Activated T-helper 1 cell treated with anti-CD3 and anti-CD28 coated beads, Interleukin-12 subunit alpha, Interleukin-12 subunit beta, Interleukin-2, Interleukin-4 antibody, amounts not matched to agents 30 ng/mL and 10 ng/mL and 1 ng/mL, durations not matched to agents 14 hours and 24 hours and 36 hours (primary cell): ENCODE results near the gene SLC22A13. TPM values are rescaled to one million over a fixed set of nuclear protein-coding genes. Genes with fewer than 3 reads are reported as not detected.

Experiments
- total RNA-seq: library from RNA; stranded (reverse); gene quantifications from 2 replicates; pipeline ENCODE4 v1.2.3, GENCODE V29; 2022

Gene SLC22A13
- total RNA-seq, 1 donor from 2014 or later: 0.65 TPM

Other genes starting within 250 kb of the SLC22A13 start
- gene PLCD1, start 236.2 kb upstream of the SLC22A13 start, total RNA-seq: 3.9 and 4.3 TPM in 2 replicates
- gene DLEC1, start 226.6 kb upstream of the SLC22A13 start, total RNA-seq: 0.10 and 0.12 TPM in 2 replicates
- 69.3 and 73.4 TPM in 2 replicates for gene ACAA1, start 128.7 kb upstream of the SLC22A13 start, total RNA-seq
- 38.6 and 42.1 TPM in 2 replicates for gene MYD88, start 127.2 kb upstream of the SLC22A13 start, total RNA-seq
- gene OXSR1, start 100.3 kb upstream of the SLC22A13 start, total RNA-seq: 48.6 and 50.8 TPM in 2 replicates
- gene SLC22A14, start 16.5 kb downstream of the SLC22A13 start, total RNA-seq: not detected in 2 replicates
- gene XYLB, start 81.0 kb downstream of the SLC22A13 start, total RNA-seq: 7.1 and 9.9 TPM in 2 replicates
- gene ACVR2B, start 188.1 kb downstream of the SLC22A13 start, total RNA-seq: 10.4 and 10.5 TPM in 2 replicates
- 20.0 and 21.6 TPM in 2 replicates for gene EXOG, start 230.5 kb downstream of the SLC22A13 start, total RNA-seq